ENCODE results near the gene IL10RA. TPM values are rescaled to one million over a fixed set of nuclear protein-coding genes. Genes with fewer than 3 reads are reported as not detected.

The IL10RA gene
- total RNA-seq, 2 donors from 2014 or later, result 8.2 to 17.6 TPM

Other genes starting within 250 kb of the IL10RA start
- gene DSCAML1, start 189.2 kb upstream of the IL10RA start, total RNA-seq, result under 1 TPM; 0.76 to 0.88 TPM
- 1 to 10 TPM; 1.6 to 1.9 TPM for gene FXYD2, start 161.7 kb upstream of the IL10RA start, total RNA-seq
- 10 to 100 TPM; 31.2 to 37.6 TPM for gene FXYD6, start 109.7 kb upstream of the IL10RA start, total RNA-seq
- gene TMPRSS13, start 57.0 kb upstream of the IL10RA start, total RNA-seq, result under 1 TPM; 0.15 to 0.16 TPM
- gene TMPRSS4, start 90.7 kb downstream of the IL10RA start, total RNA-seq, result not detected
- gene SMIM35, start 100.6 kb downstream of the IL10RA start, total RNA-seq, result not detected
- 10 to 100 TPM in 1 of 2 donors, 1 to 10 TPM in 1; 5.9 to 11.3 TPM for gene SCN4B, start 166.4 kb downstream of the IL10RA start, total RNA-seq
- 10 to 100 TPM in 1 of 2 donors, 1 to 10 TPM in 1; 3.3 to 10.1 TPM for gene SCN2B, start 190.2 kb downstream of the IL10RA start, total RNA-seq
- gene JAML, start 238.6 kb downstream of the IL10RA start, total RNA-seq, result 1 to 10 TPM; 2.5 to 5.3 TPM

Data from left cardiac atrium (tissue), 2 donors.